GM18511 (cell line): Measurements from ENCODE around the gene VAPA.
"Not testable (repeated sequence)": the region's sequence is repeated elsewhere in the genome, so short reads cannot be mapped to it uniquely, and the experiment has no call there.

Experiments used
- ATAC-seq: cut with Tn5 transposase; IDR thresholded peaks from one replicate; pipeline ENCODE4 v1.9.1; 2021; ENCODE audit warnings: mild to moderate bottlenecking, moderate library complexity; ENCODE audit not compliant: unreplicated experiment

VAPA gene

DNA sequence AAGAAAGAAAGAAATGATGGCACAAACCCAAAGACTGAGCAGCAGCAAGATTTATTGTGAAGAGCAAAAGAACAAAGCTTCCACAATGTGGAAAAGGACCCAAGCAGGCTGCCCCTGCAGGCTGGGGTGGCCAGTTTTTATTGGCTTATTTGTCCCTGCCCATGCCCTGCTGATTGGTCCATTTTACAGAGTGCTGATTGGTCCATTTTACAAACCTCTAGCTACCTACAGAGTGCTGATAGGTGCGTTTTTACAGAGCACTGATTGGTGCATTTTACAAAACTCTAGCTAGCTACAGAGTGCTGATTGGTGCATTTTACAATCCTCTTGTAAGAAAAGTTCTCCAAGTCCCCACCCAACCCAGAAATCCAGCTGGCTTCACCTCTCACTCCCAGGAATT is 1.5 kb upstream of the VAPA start:
- ATAC-seq = not testable (repeated sequence)

DNA sequence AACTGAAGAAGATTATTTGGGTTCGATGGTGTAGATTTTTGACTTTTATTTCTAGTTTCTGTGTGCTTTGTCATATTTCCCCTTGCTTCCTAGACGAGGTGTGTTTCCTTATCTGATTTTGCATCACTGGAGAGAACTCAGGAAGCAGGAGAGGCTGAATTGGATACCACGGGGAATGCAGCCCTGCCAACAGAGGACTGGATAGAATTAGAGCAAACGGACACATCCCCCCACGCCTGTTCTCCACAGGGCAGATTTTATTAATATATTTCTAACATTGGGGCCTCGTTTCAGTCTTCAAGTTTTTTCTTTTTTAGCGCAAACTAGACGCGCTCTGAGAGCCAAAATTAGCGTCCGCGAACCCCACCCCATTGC is 678 bp upstream of the VAPA start:
- ATAC-seq = no peak

DNA sequence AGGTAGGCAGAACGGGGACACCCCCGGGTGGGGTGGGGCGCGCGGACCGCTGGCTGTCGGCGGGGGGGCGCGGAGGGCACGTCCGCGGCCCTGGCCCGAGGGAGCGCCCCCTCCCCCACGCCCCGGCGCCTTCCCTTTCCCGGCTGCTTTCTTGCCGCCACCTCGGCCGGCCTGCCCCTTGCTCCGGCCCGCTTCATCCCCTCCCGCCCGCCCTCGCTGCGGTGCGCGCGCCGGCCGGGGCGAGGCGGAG is 443 bp downstream of the VAPA start:
- no peak for ATAC-seq

DNA sequence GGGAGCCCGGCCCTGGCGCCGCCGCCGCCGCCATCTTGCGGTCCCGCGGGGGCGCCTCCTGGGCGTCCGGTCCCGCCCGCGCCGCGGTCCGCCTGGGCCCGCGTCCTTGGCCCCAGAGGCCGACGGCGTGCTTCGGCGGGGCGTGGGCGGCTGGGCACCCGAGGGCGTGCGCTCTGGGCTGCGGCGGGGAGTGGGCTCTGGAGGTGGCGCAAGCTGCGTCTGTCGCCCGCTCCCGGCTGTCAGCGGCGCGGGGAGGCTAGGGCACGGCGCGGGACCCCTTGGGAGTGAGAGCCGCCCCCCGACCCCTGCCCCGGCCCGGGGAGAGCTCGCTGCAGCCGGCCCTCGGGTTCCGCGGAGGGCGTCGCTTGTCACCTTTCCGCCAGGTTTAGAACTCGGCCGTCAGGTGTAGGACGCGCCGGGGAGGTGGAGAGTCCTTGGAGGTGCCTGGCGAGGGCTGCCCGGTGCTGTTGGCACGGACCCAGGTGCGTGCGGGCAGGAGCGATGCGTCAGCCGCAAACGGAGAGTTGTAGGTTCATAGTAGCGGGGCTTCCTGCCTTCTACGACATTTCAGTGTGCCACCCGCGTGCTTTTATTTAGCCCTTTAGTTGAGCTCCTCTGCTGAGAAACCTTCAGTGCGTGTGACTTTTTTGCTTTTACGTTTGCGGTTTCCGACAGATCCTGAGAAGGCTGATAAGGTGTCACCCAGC is 921 bp downstream of the VAPA start:
- ATAC-seq = peak; percentile 39

DNA sequence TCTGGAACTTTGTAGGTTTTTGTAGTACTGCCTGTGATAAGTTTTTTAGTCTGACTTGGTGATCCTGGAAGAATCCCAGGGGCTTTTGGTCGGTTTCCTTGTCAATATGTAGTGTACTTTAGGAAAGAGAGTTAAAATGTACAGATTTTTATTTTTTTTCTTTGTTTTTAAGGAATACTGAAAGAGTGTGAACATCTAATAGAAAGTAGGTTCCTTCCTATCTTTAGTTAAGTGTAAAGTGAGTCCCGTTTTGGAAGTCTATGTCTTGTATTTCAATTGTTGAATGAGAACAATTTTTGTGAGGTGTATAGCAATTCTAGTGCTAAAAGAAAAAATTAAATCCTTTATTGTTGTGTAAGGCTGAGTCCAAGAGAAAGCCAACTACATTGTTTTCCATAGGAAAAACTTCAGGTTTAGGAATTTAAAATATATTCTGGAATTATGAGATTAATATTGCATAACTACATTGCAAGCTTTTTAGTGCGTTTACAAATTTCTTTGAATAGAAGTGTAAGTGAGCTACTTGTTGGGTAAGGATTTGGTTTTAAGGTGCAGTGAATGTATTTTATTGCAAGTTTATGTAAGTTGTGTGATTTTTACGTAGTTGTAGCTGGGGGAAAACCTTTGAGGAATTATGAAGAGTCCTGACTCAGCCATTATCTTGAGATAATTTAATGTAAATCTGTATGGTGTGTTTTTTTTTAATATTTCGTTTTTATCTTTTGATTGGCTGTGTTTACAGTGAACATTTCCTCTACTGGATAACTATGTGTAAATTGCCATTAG is 1.7 kb downstream of the VAPA start:
- ATAC-seq = no peak

DNA sequence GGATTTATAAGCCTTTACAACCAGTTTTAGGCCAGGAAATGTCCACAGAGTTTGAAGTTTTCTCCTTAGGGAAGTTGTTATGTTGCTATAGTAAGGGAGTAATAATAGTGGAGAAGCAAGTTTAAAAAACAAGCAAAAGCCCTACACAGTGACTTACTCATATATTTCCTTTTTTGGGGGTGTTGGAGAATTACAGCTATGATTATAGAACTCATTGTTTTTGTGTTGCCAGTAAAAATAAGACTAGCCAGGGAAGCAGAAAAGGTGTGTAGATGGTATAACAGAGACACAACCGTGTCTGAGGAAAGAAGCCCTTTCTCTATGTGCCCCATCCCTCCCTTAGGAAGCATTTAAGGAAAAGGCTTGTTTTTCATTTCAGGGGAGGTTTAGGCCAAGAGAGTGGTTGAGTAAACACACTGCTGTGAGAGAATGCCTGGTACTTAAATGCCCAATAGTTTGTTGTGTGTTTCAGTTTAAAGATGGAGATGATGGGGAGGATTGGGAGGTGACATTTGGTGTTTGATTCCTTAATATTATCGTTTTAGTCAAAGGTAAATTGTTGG is 2.3 kb downstream of the VAPA start:
- no peak for ATAC-seq

DNA sequence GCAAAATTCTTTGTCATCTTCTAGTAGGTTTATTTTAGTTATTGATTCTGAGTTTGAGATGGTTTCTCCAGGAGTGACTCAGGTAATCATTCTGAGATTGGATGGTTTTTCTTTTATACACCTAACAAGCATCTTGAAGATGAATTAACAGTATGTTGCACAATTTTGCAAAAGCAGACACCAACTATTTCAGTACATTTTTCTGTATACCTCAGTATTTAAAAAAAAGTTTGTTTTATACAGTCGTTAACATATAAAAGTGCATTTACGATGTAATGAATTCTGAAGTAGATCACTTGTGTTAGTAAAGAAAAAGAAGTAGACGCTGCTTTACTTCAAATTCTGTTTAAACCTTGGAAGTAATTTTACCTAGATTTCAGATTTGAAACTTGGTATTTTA is 3.0 kb downstream of the VAPA start:
- no peak for ATAC-seq

DNA sequence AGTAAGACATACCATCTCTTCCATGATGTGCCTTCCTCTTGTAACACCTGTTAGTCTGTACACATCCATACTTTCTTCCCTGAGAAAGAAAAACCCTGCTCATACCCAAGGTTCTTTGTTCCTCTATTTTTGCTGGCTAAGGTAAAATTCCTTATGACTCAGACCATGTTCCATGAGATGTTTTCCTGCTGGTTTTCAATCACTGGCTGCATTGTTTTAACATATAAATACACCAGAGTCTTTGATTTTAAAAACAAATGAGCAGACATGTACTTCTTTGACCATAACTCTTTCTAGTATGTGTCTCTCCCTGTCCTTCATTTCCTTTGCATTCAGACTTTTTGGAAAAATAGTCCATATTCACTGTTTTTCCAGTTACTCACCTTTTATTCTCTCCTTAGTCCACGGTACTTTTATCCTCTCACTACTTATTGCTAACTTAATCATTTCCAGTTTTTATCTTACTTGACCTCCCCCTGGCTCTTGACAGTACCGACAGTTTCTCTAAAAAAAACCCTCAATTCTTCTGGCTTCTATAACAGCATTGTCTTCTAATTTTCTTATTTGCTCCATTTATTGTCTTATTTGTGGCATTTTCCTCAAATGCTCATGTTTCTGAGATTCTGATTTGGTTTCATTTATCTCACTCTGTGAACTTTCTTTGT is 4.3 kb downstream of the VAPA start:
- no peak for ATAC-seq

DNA sequence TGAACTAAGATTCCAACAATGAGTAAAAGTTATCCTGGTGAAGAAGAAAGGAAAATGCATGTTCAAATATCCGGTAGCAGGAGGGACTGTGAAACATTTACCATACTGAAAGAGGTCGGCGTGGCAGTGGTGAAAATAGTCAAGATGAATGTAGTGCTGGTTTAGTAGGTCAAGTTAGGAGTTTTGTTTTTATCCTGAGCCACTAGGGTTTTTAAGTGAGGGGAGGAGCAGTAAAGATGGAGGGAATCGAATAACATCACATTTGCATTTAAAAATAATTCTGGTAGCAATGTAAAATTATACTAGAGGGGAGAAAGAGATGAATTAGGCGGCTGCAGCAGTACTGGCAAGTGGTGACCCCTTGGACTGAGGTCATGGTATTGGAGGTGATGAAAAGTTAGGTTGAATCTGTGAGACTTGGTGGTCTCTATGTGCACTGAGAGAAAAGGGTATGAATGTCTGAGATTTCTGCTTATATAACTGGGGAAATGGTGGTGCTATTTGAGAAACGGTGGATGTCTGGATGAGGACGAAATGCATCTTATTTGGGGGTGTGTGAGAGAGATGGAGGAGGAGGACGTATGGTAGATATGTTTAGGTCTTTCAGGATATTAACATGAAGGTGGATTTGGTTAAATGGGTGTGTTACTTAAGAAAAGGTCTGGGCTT is 5.9 kb downstream of the VAPA start:
- ATAC-seq = no peak

DNA sequence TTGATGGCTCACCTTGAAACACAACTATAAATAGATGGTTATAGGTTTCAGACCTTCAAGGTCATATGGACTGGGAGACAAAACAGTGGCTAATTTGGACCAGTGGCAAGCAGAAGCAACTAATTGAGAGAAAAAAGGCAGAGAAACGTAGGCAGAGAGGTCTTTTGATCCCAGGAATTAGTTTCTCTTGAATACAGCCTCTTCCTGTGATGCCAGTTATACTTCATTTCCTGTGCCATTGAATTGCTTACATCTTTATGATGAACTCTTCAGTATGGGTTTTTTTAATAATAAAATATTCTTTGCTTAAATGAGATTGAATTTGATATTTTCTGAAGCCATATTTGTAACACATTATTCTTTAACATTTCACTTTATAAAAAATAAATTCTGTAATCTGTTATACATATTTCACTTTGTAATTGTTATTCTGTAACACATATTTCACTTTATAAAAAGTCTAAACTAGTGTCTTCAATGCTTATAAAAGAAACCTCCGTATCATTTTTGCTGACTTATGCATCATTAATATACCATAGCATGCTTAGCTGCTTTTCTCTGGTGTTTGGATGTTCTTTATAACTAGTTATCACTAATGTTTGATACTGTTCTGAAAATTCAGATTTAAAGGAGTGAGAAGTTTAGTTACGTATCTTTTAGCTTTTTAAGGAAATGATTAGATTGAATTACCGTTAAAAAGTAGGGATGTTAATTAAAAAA is 8.9 kb downstream of the VAPA start:
- no peak for ATAC-seq

DNA sequence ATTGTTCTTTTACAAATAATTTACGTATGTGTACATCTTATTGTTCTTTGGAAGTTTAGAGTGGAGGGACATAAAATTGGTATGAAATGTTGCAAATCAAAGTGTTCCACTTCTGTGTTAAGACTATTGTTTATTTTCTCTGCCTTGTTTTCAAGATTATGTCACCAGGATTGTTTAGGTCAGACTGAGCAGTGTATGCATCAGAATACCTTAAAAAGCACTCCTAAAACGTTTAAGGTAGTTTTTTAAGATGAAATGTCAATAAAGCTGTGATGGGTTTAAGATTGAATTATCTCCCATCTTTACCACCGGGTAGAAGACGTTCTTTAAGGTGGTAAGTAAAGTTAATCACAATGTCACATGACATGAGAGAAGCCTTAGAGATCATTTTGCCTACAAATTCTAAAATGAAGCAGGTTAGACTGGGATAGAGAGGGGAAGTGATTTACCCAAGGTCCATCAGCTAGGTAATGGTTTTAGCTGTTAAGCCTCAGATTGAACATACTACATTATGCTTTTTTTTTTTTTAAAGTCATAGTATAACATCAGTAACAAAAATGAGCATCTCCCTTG is 10.6 kb downstream of the VAPA start:
- ATAC-seq = no peak

DNA sequence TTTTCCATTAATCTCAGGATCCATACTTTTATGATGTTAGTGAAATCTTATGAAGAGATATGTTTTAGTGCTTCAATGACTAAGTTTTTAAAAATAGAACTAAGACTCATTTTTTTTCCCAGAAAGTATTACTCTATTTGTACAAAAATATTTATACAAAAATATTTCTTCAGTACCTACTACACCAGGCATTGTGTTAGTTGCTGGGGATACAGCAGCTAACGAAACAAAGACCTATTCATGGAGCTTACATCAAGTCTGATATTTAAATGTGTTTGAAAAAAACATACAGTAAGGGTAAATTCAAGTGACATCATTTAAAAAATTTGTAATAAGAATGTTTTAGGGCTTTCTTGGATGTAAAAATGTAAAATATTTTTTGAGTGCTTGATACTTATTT is 11.6 kb downstream of the VAPA start:
- no peak for ATAC-seq

DNA sequence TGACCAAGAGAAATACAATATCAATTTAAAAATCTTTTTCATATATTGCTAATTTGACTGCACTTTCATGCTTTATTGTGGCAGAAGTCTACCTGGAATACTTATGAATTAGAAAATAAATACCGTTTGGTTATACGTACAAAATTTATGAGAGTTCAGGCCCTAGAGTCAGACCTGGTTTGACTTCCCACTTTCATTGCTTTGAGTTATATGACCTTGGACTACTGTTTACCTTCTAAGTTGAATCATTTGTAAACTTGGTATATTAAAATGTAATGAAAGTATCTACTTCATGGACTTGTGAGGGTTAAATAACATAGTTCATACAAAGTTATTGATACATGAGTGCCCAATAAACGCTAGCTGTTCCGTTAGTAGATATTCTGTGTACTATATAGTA is 12.0 kb downstream of the VAPA start:
- no peak for ATAC-seq

DNA sequence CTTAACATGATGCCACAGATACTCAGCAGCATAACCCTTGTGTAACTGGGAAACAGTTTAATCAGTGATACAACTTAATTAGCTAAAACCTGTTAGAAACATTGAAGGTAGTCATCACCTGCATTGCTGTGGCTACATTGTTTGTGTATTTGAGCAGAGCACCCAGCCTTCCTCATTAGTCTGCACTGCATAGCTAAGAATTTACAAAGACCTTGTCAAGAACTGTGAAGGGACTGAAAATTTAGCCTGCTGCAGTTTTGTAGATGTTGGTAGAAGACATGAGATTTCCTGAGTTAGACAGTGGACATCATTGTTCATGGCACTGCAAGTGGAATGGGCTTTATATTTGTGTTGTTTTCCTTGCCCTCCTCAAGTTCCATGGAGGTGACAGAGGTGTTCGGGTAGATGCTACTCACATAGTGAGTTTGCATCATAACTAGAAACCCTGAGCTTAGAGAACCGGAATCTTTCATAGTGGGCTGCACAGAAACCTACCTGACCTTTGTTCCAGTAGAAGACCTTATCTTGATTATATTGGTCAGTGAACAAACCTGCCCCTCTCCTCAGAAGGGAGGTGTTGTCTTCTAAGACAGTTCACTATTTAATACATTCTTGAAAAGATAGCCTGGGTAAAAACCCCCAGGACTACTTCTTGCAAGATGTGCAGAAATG is 12.5 kb downstream of the VAPA start:
- no peak for ATAC-seq

DNA sequence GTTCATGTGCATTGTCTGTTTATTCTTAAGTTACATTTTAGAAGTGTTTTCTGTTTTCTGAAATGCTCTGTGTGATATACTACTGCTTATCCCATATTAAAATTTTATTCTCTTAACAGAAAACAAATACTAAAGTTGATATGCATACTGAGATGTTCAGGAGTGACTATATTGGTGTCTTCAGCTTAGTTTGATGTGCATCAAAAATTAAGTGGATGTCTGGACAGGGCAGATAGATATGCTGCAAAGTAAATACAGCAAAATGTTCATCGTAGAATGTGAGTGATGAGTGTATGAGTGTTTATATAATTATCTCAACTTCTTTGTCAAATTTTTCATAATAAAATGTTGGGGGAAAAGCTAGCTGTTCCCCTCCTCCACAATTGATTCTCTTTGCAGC is 13.2 kb downstream of the VAPA start:
- ATAC-seq = no peak

DNA sequence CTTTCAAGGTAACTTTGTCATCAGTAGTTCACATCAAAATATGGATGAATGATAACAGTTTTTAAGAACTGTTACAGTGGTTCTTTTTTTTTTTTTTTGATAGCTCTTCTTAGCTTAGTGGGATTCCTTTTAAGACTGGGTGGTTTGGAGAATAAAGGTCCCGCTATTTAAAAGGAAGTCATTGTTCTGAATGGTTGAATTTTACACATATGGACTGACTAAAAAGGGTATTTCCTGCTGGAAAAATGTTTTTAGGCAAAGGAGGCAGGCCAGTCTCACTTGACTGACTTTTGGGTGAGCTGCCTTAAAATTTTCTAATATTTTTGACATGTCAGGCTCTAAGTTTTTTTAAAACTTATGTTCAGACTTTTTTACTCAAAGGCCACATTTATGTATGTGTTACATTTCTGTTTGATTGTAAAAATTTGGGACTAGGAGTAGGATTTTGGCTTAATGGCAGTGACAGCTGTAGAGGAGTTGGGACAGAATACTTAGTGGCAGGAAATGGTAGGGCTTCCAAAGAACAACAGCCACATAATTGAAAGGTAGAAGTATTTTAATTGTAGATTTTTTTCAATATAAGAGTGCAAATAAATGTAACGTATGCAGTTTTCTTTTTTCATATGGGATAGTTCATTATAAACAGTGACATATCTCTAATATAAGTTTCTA is 13.7 kb downstream of the VAPA start:
- ATAC-seq = no peak

DNA sequence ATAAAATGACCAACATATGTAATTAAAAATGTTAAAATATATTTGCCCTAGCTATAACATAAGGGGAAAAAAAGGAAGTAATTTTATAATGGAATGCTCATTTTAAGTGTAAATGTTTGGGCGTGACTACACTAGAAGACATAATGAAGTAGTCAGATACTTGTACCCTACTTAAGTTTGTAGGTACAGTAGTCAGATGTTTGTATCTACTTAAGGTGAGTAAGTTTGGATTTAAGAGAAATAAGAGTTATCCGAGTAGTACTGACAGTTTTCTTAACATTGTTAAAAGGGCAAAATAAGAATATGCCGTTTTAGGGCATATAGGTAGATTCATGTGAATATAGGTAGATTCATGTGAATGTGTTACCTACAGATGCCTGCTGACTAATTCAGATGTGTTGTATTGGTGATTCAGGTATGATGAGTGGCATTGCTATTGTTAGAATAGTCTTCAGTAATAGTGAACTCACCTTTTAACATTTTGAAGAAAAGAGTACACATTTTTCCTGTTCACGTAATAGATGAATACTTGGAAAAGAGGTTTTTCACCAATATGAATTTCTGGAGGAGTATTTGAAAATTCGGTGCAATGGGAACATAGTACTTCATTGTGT is 14.9 kb downstream of the VAPA start:
- no peak for ATAC-seq

DNA sequence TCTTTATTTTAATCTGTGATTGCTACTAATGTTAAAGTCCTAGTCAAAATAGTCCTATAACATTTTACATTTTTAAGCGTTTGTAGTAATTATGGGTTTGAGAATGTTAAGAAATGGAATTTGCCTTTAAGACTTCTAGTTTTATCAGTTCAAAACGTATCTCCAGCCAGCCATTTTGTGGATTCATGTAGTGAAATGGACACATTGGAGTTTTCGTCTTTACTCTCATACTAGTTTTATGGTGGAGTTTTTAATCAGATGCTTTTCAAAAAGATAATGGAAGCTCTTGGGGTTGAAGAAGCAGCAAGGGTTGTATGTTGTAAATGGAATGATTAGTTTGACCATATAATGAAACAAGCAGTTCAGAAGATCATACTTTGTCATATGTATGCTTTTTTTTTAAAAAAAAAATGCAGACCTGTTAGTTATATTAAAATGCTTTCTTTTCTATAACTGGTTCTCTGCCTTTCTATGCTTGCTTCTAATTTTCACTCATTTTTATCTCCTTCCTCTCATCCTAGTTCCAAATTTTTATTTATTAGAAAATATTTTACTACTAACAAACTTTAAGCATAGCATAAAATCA is 16.6 kb downstream of the VAPA start:
- ATAC-seq = no peak

DNA sequence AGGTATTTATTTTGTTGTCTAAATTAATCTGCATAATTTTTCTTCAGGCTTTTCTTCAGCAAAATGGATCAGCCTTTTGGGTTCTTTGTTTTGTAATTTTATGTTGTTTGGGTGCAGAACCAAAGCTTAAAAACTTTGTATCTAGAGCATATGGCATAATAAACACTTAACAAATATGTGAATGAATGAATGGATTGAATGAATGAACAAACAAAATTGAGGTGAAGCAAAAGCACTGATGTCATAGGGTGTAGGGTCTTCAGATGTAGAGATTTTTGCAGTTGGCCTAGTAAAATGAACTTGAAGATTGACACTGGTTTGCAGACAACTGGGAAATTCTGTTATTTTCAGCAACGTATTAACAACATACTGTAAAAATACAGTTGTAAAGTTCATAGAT is 17.3 kb downstream of the VAPA start:
- no peak for ATAC-seq
